Stimulated activated CD8-positive, alpha-beta memory T cell treated with anti-CD3 and anti-CD28 coated beads, Interleukin-15, amount 100 ng/mL, for 48 hours (primary cell): ENCODE measurements around the gene MAML3.

Source experiments
- DNase-seq, 2 donors: peaks; one replicate each; pipeline ENCODE4 v3.0.0-alpha.2; 2020; ENCODE audit warnings: low read depth in 2 of 2

Gene MAML3

GRCh38 chr4:139756391-139757180, 397.4 kb downstream of the MAML3 start:
- no peak for DNase-seq

- no peak for DNase-seq
These were observed 399.0 kb downstream of the MAML3 start for GRCh38 chr4:139754938-139755337.

GRCh38 chr4:139753686-139754085, 400.3 kb downstream of the MAML3 start:
- DNase-seq = no peak

GRCh38 chr4:139749835-139750498, 404.0 kb downstream of the MAML3 start:
- DNase-seq = no peak

GRCh38 chr4:139749338-139749737, 404.6 kb downstream of the MAML3 start:
- DNase-seq = no peak

- DNase-seq = no peak
These were observed 407.4 kb downstream of the MAML3 start for GRCh38 chr4:139746431-139747171.

- no peak for DNase-seq
These were observed 408.8 kb downstream of the MAML3 start for GRCh38 chr4:139745111-139745639.

GRCh38 chr4:139744232-139744631, 409.8 kb downstream of the MAML3 start:
- DNase-seq = no peak

GRCh38 chr4:139743027-139743426, 411.0 kb downstream of the MAML3 start:
- DNase-seq = no peak

- DNase-seq = no peak
These were observed 413.4 kb downstream of the MAML3 start for GRCh38 chr4:139740531-139741041.

GRCh38 chr4:139740121-139740520, 413.9 kb downstream of the MAML3 start:
- no peak for DNase-seq

GRCh38 chr4:139738846-139739613, 415.0 kb downstream of the MAML3 start:
- no peak for DNase-seq

GRCh38 chr4:139736661-139737060, 417.3 kb downstream of the MAML3 start:
- no peak for DNase-seq

- no peak for DNase-seq
These were observed 417.7 kb downstream of the MAML3 start for GRCh38 chr4:139736274-139736660.

GRCh38 chr4:139735381-139736273, 418.4 kb downstream of the MAML3 start:
- DNase-seq = no peak

- peak; percentile 22 to 38 for DNase-seq
These were observed 419.1 kb downstream of the MAML3 start for GRCh38 chr4:139734875-139735380.

GRCh38 chr4:139734201-139734874, 419.6 kb downstream of the MAML3 start:
- no peak for DNase-seq

- no peak for DNase-seq
These were observed 420.9 kb downstream of the MAML3 start for GRCh38 chr4:139732991-139733570.

GRCh38 chr4:139728840-139729239, 425.1 kb downstream of the MAML3 start:
- DNase-seq = no peak
